ENCODE results near the gene LRRC32.

GRCh38 chr11:76669901-76670484 is 554 bp downstream of the LRRC32 start:
- TF ChIP-seq JUNB (IDR thresholded peaks at IDR 0.05) = no peak
- no peak for TF ChIP-seq USF2 (IDR thresholded peaks at IDR 0.05; ENCODE audit: borderline replicate concordance, low read depth, low read length)
- TF ChIP-seq EZH2 (IDR thresholded peaks at IDR 0.05; ENCODE audit: borderline replicate concordance, control insufficient read depth, low read depth, low read length) = no peak
- no peak for TF ChIP-seq CTCF (IDR thresholded peaks at IDR 0.05 in 2 of 3, conservative IDR thresholded peaks at IDR 0.05 in 1 of 3; ENCODE audit: control insufficient read depth in 2 of 3, extremely low read depth in 1 of 3, insufficient read depth in 1 of 3, low read depth in 3 of 3, low read length in 3 of 3)
- no peak for TF ChIP-seq RFX5 (IDR thresholded peaks at IDR 0.05; ENCODE audit: low read depth, low read length)
- TF ChIP-seq MAX (IDR thresholded peaks at IDR 0.05; ENCODE audit: low read depth, low read length) = no peak
- TF ChIP-seq ELK1 (IDR thresholded peaks at IDR 0.05; ENCODE audit: low read depth, low read length) = no peak
- TF ChIP-seq BMI1 (IDR thresholded peaks at IDR 0.05; ENCODE audit: borderline replicate concordance) = no peak
- no peak for TF ChIP-seq POLR2A (IDR thresholded peaks at IDR 0.05; ENCODE audit: low read depth, low read length)
- no peak for TF ChIP-seq EP300 (IDR thresholded peaks at IDR 0.05; ENCODE audit: borderline replicate concordance in 1 of 2, control insufficient read depth in 1 of 2, low read depth in 2 of 2, low read length in 2 of 2)
- TF ChIP-seq ZNF384 (IDR thresholded peaks at IDR 0.05; ENCODE audit: borderline replicate concordance, low read depth, low read length) = no peak
- no peak for TF ChIP-seq MXI1 (IDR thresholded peaks at IDR 0.05; ENCODE audit: low read depth, low read length)
- TF ChIP-seq ZBTB40 (IDR thresholded peaks at IDR 0.05; ENCODE audit: borderline replicate concordance) = no peak
- no peak for TF ChIP-seq FOXK2 (IDR thresholded peaks at IDR 0.05)
